Chondrocyte (in vitro differentiated cells): Measurements from ENCODE around the gene MEMO1. TPM values are rescaled to one million over a fixed set of nuclear protein-coding genes. Genes with fewer than 3 reads are reported as not detected.

Experiments
- DNase-seq: peaks from one replicate; pipeline ENCODE4 v3.0.0; 2021; ENCODE audit warnings: mixed read lengths, low spot score
- H3K27ac Mint-ChIP-seq: one replicate; pipeline ENCODE4 v1.8.0; 2021; ENCODE audit warnings: mild to moderate bottlenecking, moderate library complexity, mixed read lengths; ENCODE audit not compliant: unreplicated experiment
- H3K27me3 Mint-ChIP-seq: 2 replicates; pipeline ENCODE4 v1.8.0; 2021; ENCODE audit warnings: low read depth, mixed read lengths
- H3K36me3 Mint-ChIP-seq: 2 replicates; pipeline ENCODE4 v1.8.0; 2021; ENCODE audit warnings: low read depth, mixed read lengths
- H3K4me1 Mint-ChIP-seq: 2 replicates; pipeline ENCODE4 v1.8.0; 2021; ENCODE audit warnings: low read depth, mild to moderate bottlenecking, mixed read lengths
- H3K4me3 Mint-ChIP-seq: one replicate; pipeline ENCODE4 v1.8.0; 2021; ENCODE audit warnings: mild to moderate bottlenecking, moderate library complexity, mixed read lengths; ENCODE audit not compliant: unreplicated experiment
- H3K9me3 Mint-ChIP-seq: 2 replicates; pipeline ENCODE4 v1.8.0; 2021; ENCODE audit warnings: low read depth, mixed read lengths
- CTCF ChIP-seq: fragments of 200-600 bp; sonication (generic); IDR thresholded peaks from 2 replicates; pipeline ENCODE4 v1.5.0; 2021; ENCODE audit warnings: antibody characterized with exemption, mild to moderate bottlenecking, moderate library complexity
- total RNA-seq: library from RNA; stranded (reverse); gene quantifications from 3 replicates; pipeline ENCODE4 v1.2.1, GENCODE V29; 2021

Gene MEMO1
- total RNA-seq, 1 donor from 2014 or later = 41.9 TPM

GRCh38 chr2:31996571-31997150 lies 14.1 kb downstream of the MEMO1 start:
- no peak for TF ChIP-seq CTCF
- Mint-ChIP-seq H3K36me3 (no peaks in the 10 kb centered on the region), H3K4me3 (no peak overlapping the region), H3K9me3 (no peaks in the 10 kb centered on the region), H3K27me3 (no peaks in the 10 kb centered on the region), H3K4me1 (peaks cover 39% of the 10 kb centered on the region), H3K27ac (no peak overlapping the region)
- no peak for DNase-seq

GRCh38 chr2:31992934-31993333 lies 17.9 kb downstream of the MEMO1 start:
- Mint-ChIP-seq H3K4me3 (no peak overlapping the region), H3K9me3 (no peaks in the 10 kb centered on the region), H3K4me1 (peaks cover 33% of the 10 kb centered on the region), H3K27ac (no peak overlapping the region), H3K27me3 (no peaks in the 10 kb centered on the region), H3K36me3 (no peaks in the 10 kb centered on the region)
- no peak for DNase-seq
- TF ChIP-seq CTCF = no peak

GRCh38 chr2:31992025-31992579 lies 18.7 kb downstream of the MEMO1 start:
- Mint-ChIP-seq H3K36me3 (no peaks in the 10 kb centered on the region), H3K9me3 (no peaks in the 10 kb centered on the region), H3K27me3 (no peaks in the 10 kb centered on the region)

GRCh38 chr2:31989946-31990345 lies 20.9 kb downstream of the MEMO1 start:
- Mint-ChIP-seq H3K4me1 (peaks cover 28% of the 10 kb centered on the region), H3K36me3 (no peaks in the 10 kb centered on the region), H3K27ac (no peak overlapping the region), H3K9me3 (no peaks in the 10 kb centered on the region), H3K27me3 (no peaks in the 10 kb centered on the region), H3K4me3 (no peak overlapping the region)
- no peak for DNase-seq
- TF ChIP-seq CTCF = no peak

More at GRCh38 chr2:31992025-31992579, 18.7 kb downstream of the MEMO1 start:
- Mint-ChIP-seq H3K4me3 (no peak overlapping the region), H3K4me1 (peaks cover 34% of the 10 kb centered on the region), H3K27ac (no peak overlapping the region)
- TF ChIP-seq CTCF = no peak
- DNase-seq = no peak

- Mint-ChIP-seq H3K4me1 (peaks cover 30% of the 10 kb centered on the region), H3K27me3 (no peaks in the 10 kb centered on the region), H3K27ac (peak overlapping the region; percentile 69), H3K36me3 (peaks cover 2% of the 10 kb centered on the region), H3K4me3 (no peak overlapping the region), H3K9me3 (peaks cover 5% of the 10 kb centered on the region)
- TF ChIP-seq CTCF = no peak
- DNase-seq = no peak
Observed at GRCh38 chr2:31987454-31988220, 23.2 kb downstream of the MEMO1 start.
